CD8-positive, alpha-beta memory T cell (primary cell): ENCODE results near the gene PSMB2. TPM values are rescaled to one million over a fixed set of nuclear protein-coding genes. Genes with fewer than 3 reads are reported as not detected.

Source experiments
- CTCF ChIA-PET: fragments of 350-600 bp; sonication (Branson Sonifier 250); formaldehyde crosslinking; loops from one replicate; lab custom pipeline; 2021; ENCODE audit warnings: antibody characterized with exemption; lab: Charles Lee
- POLR2A ChIA-PET: fragments of 350-600 bp; sonication (Branson Sonifier 250); formaldehyde crosslinking; loops from one replicate; lab custom pipeline; 2021; ENCODE audit warnings: antibody characterized with exemption; lab: Charles Lee
- DNase-seq, 5 donors: peaks; one replicate each; pipeline versions ENCODE4 v3.0.0 to v3.0.0-alpha.2; 2020 to 2022; ENCODE audit warnings: mixed read lengths in 1 of 5
- H3K27ac ChIP-seq: one replicate; pipeline ENCODE4 v1.7.0; 2013; ENCODE audit warnings: low read depth, mild to moderate bottlenecking, low read length, moderate library complexity
- H3K27me3 ChIP-seq: 2 replicates; pipeline ENCODE4 v1.7.0; 2013; ENCODE audit warnings: low read length, mild to moderate bottlenecking; ENCODE audit not compliant: insufficient read depth, poor library complexity, severe bottlenecking
- H3K36me3 ChIP-seq: 2 replicates; pipeline ENCODE4 v1.7.0; 2013; ENCODE audit warnings: mild to moderate bottlenecking, low read length, moderate library complexity; ENCODE audit not compliant: insufficient read depth
- H3K4me1 ChIP-seq: 2 replicates; pipeline ENCODE4 v1.7.0; 2013; ENCODE audit warnings: mild to moderate bottlenecking, low read length, moderate library complexity; ENCODE audit not compliant: insufficient read depth
- H3K4me3 ChIP-seq: 2 replicates; pipeline ENCODE4 v1.7.0; 2013; ENCODE audit warnings: mild to moderate bottlenecking, low read length
- H3K9me3 ChIP-seq: 2 replicates; pipeline ENCODE4 v1.7.0; 2013; ENCODE audit warnings: mild to moderate bottlenecking, low read length
- H3K27ac Mint-ChIP-seq, 8 donors: one replicate each; pipeline ENCODE4 v1.8.0; 2020 to 2021; ENCODE audit warnings: mixed read lengths in 8 of 8, mild to moderate bottlenecking in 6 of 8, inconsistent platforms in 3 of 8, moderate library complexity in 3 of 8
- H3K27me3 Mint-ChIP-seq, 2 donors: one replicate each; pipeline ENCODE4 v1.8.0; 2020 to 2021; ENCODE audit warnings: mixed read lengths in 2 of 2, mild to moderate bottlenecking in 1 of 2, moderate library complexity in 1 of 2
- H3K36me3 Mint-ChIP-seq, 3 donors: one replicate each; pipeline ENCODE4 v1.8.0; 2020 to 2021; ENCODE audit warnings: mixed read lengths in 3 of 3, inconsistent platforms in 1 of 3, mild to moderate bottlenecking in 1 of 3
- H3K4me1 Mint-ChIP-seq, 3 donors: one replicate each; pipeline ENCODE4 v1.8.0; 2020 to 2021; ENCODE audit warnings: mixed read lengths in 3 of 3, inconsistent platforms in 1 of 3, mild to moderate bottlenecking in 1 of 3
- H3K4me3 Mint-ChIP-seq, 7 donors: one replicate each; pipeline ENCODE4 v1.8.0; 2020 to 2021; ENCODE audit warnings: mixed read lengths in 7 of 7, mild to moderate bottlenecking in 6 of 7, moderate library complexity in 4 of 7, inconsistent platforms in 2 of 7
- H3K9me3 Mint-ChIP-seq, 5 donors: one replicate each; pipeline ENCODE4 v1.8.0; 2020 to 2022; ENCODE audit warnings: mixed read lengths in 5 of 5, mild to moderate bottlenecking in 3 of 5, moderate library complexity in 2 of 5, inconsistent platforms in 1 of 5
- polyA plus RNA-seq: library from polyadenylated mRNA; unstranded; fragments of 300-500 nt; fragmentation: Illumina TruSeq; gene quantifications from one replicate; pipeline ENCODE4 v1.2.3, GENCODE V29; 2021
- total RNA-seq, 2 experiments: library from RNA; stranded (reverse); gene quantifications; one replicate each; pipeline ENCODE4 v1.2.3, GENCODE V29; 2021

Gene PSMB2
- total and polyA plus RNA-seq, 3 experiments from 2014 or later: 87.0 to 119 (median 117) TPM

DNA sequence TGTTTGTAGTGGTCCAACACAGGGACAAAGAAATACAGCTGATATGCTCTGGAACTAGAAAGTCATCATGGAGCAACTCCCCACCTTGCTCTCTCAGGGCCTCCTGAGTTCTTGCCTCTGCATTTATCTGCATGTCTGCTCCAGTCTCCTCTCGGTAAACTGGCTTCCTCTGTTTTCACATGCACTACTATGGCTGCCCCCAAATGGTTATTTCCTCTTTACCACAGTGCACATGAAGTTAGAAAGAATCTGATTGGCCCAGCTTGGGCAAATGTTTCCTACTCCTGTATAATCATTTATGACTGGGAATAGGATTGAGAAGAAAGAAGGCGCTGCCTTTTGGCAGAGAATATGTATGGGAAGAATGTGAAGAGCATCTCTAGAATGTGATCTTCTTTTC, 16.5 kb upstream of the PSMB2 start:
- Mint-ChIP-seq H3K4me3 (no peak overlapping the region), H3K27me3 (peaks cover 0 to 10% of the 10 kb centered on the region in 2 donors), H3K9me3 (peaks cover 0 to 3% (median 0%) of the 10 kb centered on the region in 5 donors), H3K36me3 (no peaks in the 10 kb centered on the region), H3K4me1 (no peaks in the 10 kb centered on the region), H3K27ac (no peak overlapping the region)
- DNase-seq: no peak
- H3K4me3 ChIP-seq: no peak overlapping the region
- no peaks in the 10 kb centered on the region for H3K27me3 ChIP-seq
- no peaks in the 10 kb centered on the region for H3K36me3 ChIP-seq
- H3K4me1 ChIP-seq: no peaks in the 10 kb centered on the region
- no peak overlapping the region for H3K27ac ChIP-seq
- ChIA-PET POLR2A (no interaction called here), CTCF (no interaction called here)
- H3K9me3 ChIP-seq: no peaks in the 10 kb centered on the region

DNA sequence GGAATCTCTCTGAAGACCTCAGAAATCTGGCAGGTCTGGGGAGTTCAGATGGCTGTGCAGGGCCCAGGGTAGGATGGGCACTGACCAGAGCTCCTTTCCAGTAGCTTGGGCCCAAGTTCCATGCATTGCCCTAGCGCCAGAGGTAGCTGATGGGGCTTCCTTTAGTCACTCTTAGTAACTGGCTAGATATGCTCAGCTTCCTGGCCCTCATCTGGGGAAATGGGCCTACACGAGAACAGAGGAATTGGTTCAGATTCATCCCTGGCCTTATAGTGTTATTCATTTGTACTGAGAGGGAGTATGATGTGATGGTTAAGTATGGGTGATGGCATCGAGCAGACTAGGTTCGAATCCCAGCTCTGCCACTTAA, 15.5 kb upstream of the PSMB2 start:
- ChIA-PET CTCF (no interaction called here), POLR2A (no interaction called here)
- no peak for DNase-seq
- Histone ChIP-seq H3K36me3 (no peaks in the 10 kb centered on the region), H3K4me1 (no peaks in the 10 kb centered on the region), H3K27me3 (no peaks in the 10 kb centered on the region), H3K4me3 (no peak overlapping the region), H3K27ac (no peak overlapping the region), H3K9me3 (no peaks in the 10 kb centered on the region)
- H3K4me1 Mint-ChIP-seq: no peaks in the 10 kb centered on the region
- H3K27me3 Mint-ChIP-seq: peaks cover 0 to 10% of the 10 kb centered on the region in 2 donors
- H3K4me3 Mint-ChIP-seq: no peak overlapping the region
- H3K36me3 Mint-ChIP-seq: no peaks in the 10 kb centered on the region
- peaks cover 0 to 3% (median 0%) of the 10 kb centered on the region in 5 donors for H3K9me3 Mint-ChIP-seq
- H3K27ac Mint-ChIP-seq: no peak overlapping the region

DNA sequence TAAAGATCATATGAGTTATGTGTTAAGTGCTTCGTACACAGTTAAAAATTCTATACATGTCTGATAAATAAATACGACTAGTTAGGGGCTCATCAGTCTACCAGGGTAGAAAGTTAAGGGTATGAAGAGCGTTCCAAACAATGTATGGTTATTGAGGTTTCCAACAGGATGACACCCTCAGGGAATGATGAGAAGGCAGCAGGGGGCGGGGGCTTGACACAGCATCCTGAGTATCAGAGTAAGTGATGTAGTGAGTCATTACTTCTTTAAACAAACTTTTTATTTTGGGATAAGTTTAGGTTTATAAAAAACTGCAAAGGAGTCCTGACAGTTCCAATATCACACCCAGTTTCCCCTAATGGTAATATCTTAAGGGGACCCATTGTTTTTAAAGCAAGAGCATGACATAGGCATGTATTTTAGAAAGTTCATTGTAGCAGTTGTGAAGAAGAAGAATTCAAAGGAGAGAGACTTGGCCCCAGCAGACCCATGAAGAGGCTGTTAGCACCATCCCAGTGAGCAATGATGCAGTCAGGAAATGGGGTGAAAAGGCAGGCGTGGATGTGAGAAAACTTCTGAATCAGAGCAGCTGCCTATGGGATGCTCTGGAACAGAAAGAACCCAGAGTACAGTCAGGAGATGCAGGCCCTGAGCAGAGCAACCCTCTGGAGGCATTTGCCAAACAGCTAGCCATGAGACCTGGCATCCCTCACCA, 15.0 kb upstream of the PSMB2 start:
- Histone ChIP-seq H3K4me3 (no peak overlapping the region), H3K27ac (no peak overlapping the region), H3K4me1 (no peaks in the 10 kb centered on the region), H3K9me3 (no peaks in the 10 kb centered on the region), H3K36me3 (no peaks in the 10 kb centered on the region), H3K27me3 (no peaks in the 10 kb centered on the region)
- Mint-ChIP-seq H3K9me3 (peaks cover 0 to under 1% (median 0%) of the 10 kb centered on the region in 5 donors), H3K27me3 (peaks cover 0 to 8% of the 10 kb centered on the region in 2 donors), H3K4me3 (no peak overlapping the region), H3K27ac (no peak overlapping the region), H3K36me3 (no peaks in the 10 kb centered on the region), H3K4me1 (no peaks in the 10 kb centered on the region)
- POLR2A ChIA-PET: no interaction called here
- CTCF ChIA-PET: interaction anchor here (0.5 kb wide), 1 partner anchor 223 kb away, joined by 4 read pairs; no protein-coding TSS in a partner anchor
- DNase-seq: no peak

DNA sequence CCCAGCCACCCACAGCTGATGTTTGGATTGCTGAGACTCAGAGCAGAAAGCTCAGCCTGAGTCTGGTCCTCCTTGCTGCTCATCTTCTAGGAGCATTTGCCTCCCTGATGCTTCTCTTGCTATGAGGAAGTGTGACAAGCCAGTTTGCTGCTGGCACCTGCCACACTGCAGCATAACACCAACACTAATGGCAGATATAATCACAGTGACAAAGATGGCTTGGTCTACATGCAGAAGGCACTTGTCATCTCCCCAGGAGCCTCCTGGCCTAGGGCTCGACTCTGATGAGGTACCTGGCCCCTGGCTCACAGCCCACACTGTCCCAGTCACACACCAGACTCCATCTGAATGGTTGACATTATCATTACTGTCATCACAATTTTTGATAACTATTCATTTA, 13.9 kb upstream of the PSMB2 start:
- Mint-ChIP-seq H3K4me3 (no peak overlapping the region), H3K36me3 (no peaks in the 10 kb centered on the region), H3K4me1 (no peaks in the 10 kb centered on the region), H3K27me3 (peaks cover 0 to 5% of the 10 kb centered on the region in 2 donors), H3K9me3 (no peaks in the 10 kb centered on the region), H3K27ac (no peak overlapping the region)
- Histone ChIP-seq H3K4me1 (no peaks in the 10 kb centered on the region), H3K27ac (no peak overlapping the region), H3K4me3 (no peak overlapping the region), H3K36me3 (no peaks in the 10 kb centered on the region), H3K9me3 (no peaks in the 10 kb centered on the region), H3K27me3 (no peaks in the 10 kb centered on the region)
- DNase-seq: no peak
- ChIA-PET POLR2A (no interaction called here), CTCF (no interaction called here)

DNA sequence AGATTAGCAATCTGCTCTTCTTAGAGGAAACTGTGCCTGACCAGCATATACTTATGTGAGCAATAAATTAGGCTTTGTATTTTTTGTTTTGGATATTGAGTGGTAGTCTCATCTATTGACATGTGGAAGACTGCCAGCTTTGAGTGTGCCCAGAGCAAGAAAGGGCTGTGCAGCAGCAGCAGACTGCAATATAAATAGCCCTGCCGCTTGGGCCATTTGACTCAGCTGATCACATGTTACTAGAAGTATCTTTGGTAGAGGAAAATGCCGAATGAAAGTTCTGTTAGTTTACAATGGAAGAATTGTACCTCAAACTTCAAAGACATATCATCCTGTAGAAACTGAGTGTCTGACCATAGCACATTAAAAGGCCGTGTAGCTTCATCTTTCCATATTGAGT, 9.1 kb upstream of the PSMB2 start:
- H3K4me1 Mint-ChIP-seq: no peaks in the 10 kb centered on the region
- no peak overlapping the region for H3K4me3 Mint-ChIP-seq
- ChIA-PET POLR2A (no interaction called here), CTCF (interaction anchor here (1.0 to 1.2 kb wide), 2 partner anchors 65 to 85 kb away, joined by 3 read pairs; no protein-coding TSS in a partner anchor)
- Histone ChIP-seq H3K27ac (no peak overlapping the region), H3K9me3 (no peaks in the 10 kb centered on the region), H3K27me3 (peaks cover 6% of the 10 kb centered on the region), H3K36me3 (no peaks in the 10 kb centered on the region), H3K4me1 (no peaks in the 10 kb centered on the region), H3K4me3 (no peak overlapping the region)
- no peaks in the 10 kb centered on the region for H3K9me3 Mint-ChIP-seq
- peaks cover 10 to 19% of the 10 kb centered on the region in 2 donors for H3K27me3 Mint-ChIP-seq
- H3K36me3 Mint-ChIP-seq: no peaks in the 10 kb centered on the region
- DNase-seq: no peak
- no peak overlapping the region for H3K27ac Mint-ChIP-seq

DNA sequence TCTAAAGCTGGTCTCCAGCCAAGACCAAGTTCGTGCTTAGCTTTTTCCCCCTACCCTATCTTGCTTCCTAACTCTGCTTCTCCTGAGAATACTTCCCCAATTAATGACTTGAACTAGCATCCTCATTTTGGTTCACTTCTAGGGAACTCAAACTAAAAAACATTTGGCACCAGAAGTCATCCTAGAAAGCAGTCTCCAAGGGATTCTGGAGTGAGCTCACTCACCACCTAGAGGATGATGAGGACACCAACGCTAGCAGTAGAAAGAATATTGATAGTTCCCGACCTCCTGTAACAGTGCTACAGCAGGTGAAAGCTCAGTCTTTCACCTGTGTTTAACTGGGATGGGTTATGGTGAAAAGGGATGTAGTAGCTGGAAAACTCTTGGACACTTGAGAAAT, 4.7 kb upstream of the PSMB2 start:
- H3K36me3 Mint-ChIP-seq: peaks cover 0 to 8% (median 1%) of the 10 kb centered on the region in 3 donors
- Histone ChIP-seq H3K9me3 (no peaks in the 10 kb centered on the region), H3K36me3 (no peaks in the 10 kb centered on the region), H3K4me3 (no peak overlapping the region), H3K4me1 (peaks cover 4% of the 10 kb centered on the region), H3K27me3 (peaks cover 11% of the 10 kb centered on the region), H3K27ac (no peak overlapping the region)
- H3K27ac Mint-ChIP-seq: no peak overlapping the region
- ChIA-PET CTCF (interaction anchor here (1.2 to 2.7 kb wide), 3 partner anchors 20 to 81 kb away, joined by 3 to 9 read pairs (median 6); no protein-coding TSS in a partner anchor), POLR2A (interaction anchor here (1.1 kb wide), 1 partner anchor 50 kb away, joined by 3 read pairs; no protein-coding TSS in a partner anchor)
- peaks cover 10 to 11% (median 11%) of the 10 kb centered on the region in 3 donors for H3K4me1 Mint-ChIP-seq
- DNase-seq: no peak
- peaks cover 19 to 35% of the 10 kb centered on the region in 2 donors for H3K27me3 Mint-ChIP-seq
- H3K9me3 Mint-ChIP-seq: no peaks in the 10 kb centered on the region
- H3K4me3 Mint-ChIP-seq: peak overlapping the region in 1 of 7 donors; percentile 14

DNA sequence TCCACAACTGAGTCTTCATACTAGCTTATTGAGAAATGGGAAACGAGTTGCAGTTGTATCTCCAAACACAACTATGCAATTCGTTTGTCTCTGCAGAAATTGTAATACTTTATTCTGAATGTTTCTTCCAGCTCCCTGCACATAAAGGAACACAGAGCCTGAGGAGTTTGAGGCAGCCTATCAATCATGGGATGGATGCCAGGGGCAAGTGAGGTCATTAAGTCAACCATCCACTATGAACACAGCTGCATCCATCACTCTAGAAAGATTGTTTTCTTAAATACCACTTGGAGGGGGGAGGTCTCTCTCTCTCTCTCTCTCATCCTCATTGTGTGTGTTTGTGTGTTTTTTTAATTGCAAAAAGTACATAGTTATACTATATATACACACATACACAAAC, 2.9 kb upstream of the PSMB2 start:
- DNase-seq: no peak
- no peak overlapping the region for H3K27ac ChIP-seq
- H3K36me3 Mint-ChIP-seq: peaks cover 0 to 10% (median 1%) of the 10 kb centered on the region in 3 donors

DNA sequence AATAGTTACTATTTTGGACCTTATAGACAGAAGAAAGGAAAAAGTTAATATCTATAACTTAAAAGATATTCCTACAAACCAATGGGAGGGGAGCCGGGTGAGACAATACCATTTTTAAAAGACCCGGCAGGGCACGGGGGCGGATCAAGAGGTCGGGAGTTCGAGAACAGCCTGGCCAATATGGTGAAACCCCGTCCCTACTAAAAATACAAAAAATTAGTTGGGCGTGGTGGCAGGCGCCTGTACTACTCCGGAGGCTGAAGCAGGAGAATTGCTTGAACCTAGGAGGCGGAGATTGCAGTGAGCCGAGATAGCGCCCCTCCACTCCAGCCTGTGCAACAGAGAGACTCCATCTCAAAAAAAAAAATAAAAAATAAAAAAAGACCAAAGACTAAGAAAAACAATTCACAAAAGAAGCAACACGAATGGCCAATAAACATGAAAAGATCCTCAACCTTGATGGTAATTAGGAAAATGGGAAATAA, 1.2 kb upstream of the PSMB2 start:
- Histone ChIP-seq H3K27me3 (peaks cover 11% of the 10 kb centered on the region), H3K9me3 (no peaks in the 10 kb centered on the region), H3K4me1 (peaks cover 26% of the 10 kb centered on the region), H3K27ac (peak overlapping the region; percentile 92), H3K36me3 (no peaks in the 10 kb centered on the region), H3K4me3 (peak overlapping the region; percentile 99)
- H3K27me3 Mint-ChIP-seq: peaks cover 19 to 35% of the 10 kb centered on the region in 2 donors
- peaks cover 35 to 44% (median 42%) of the 10 kb centered on the region in 3 donors for H3K4me1 Mint-ChIP-seq
- peaks cover 0 to 10% (median 1%) of the 10 kb centered on the region in 3 donors for H3K36me3 Mint-ChIP-seq
- DNase-seq: peak in 1 of 5 donors; percentile 6
- ChIA-PET CTCF (interaction anchor here (0.7 to 0.8 kb wide), 2 partner anchors 84 to 166 kb away, joined by 3 read pairs; no protein-coding TSS in a partner anchor), POLR2A (interaction anchor here (0.7 to 1.1 kb wide), 4 partner anchors 69 to 85 kb away, joined by 5 to 9 read pairs (median 8); partner anchors contain the start of genes NCDN and TFAP2E)
- H3K27ac Mint-ChIP-seq: peak overlapping the region in 5 of 8 donors; percentile 29 to 100 (median 97)
- no peaks in the 10 kb centered on the region for H3K9me3 Mint-ChIP-seq
- peak overlapping the region; percentile 99 to 100 (median 100) for H3K4me3 Mint-ChIP-seq

More for the DNA sequence above, 2.9 kb upstream of the PSMB2 start:
- no peaks in the 10 kb centered on the region for H3K36me3 ChIP-seq
- H3K9me3 ChIP-seq: no peaks in the 10 kb centered on the region
- peaks cover 11% of the 10 kb centered on the region for H3K27me3 ChIP-seq
- POLR2A ChIA-PET: no interaction called here
- H3K27ac Mint-ChIP-seq: peak overlapping the region in 1 of 8 donors; percentile 72
- peaks cover 23 to 29% (median 28%) of the 10 kb centered on the region in 3 donors for H3K4me1 Mint-ChIP-seq
- H3K4me3 Mint-ChIP-seq: peak overlapping the region in 2 of 7 donors; percentile 6 to 72
- no peaks in the 10 kb centered on the region for H3K9me3 Mint-ChIP-seq
- CTCF ChIA-PET: interaction anchor here (1.2 to 2.7 kb wide), 2 partner anchors 75 to 83 kb away, joined by 3 to 9 read pairs; no protein-coding TSS in a partner anchor
- H3K4me3 ChIP-seq: no peak overlapping the region
- H3K27me3 Mint-ChIP-seq: peaks cover 19 to 35% of the 10 kb centered on the region in 2 donors
- peaks cover 13% of the 10 kb centered on the region for H3K4me1 ChIP-seq
